ENCODE data around the gene PJA1.

Gene PJA1, protein sequence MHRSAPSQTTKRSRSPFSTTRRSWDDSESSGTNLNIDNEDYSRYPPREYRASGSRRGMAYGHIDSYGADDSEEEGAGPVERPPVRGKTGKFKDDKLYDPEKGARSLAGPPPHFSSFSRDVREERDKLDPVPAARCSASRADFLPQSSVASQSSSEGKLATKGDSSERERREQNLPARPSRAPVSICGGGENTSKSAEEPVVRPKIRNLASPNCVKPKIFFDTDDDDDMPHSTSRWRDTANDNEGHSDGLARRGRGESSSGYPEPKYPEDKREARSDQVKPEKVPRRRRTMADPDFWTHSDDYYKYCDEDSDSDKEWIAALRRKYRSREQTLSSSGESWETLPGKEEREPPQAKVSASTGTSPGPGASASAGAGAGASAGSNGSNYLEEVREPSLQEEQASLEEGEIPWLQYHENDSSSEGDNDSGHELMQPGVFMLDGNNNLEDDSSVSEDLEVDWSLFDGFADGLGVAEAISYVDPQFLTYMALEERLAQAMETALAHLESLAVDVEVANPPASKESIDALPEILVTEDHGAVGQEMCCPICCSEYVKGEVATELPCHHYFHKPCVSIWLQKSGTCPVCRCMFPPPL
- total RNA-seq, result 18.3 to 59.7 (median 27.4) reads per million in 3 experiments

DNA sequence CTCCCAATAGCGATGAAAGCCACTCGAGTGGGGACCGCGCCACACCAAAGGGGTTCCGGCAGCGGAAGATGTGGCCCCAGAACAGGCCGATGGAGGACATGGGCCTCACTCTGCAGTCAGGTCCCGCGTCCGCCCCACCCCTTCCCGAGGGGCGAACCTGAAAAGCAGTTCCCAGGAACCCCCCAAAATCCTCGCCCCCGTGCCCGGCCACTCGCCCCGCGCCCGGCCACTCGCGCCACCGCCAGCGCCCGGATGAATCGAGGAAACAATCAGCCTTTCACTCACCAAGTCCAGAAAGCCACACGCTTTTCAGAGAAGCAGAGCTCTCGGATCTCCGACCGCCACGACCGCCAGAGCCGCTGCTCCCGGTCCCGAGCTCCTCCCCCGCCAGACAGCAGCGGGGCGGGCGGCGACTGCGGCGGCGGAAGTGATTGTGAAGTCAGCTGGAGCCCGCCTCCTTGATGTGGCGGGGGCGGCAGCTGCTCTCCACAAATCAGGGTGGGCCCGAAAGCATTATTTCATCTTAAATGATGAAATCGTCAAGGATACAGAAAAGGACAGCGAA is at the start of gene PJA1:
PJA1 (minus strand) TSS at position 367 of the 565 bp plus-strand sequence. CDS start 2,380 bp downstream, outside the sequence.
- DNase-seq, result peak; percentile 72

DNA sequence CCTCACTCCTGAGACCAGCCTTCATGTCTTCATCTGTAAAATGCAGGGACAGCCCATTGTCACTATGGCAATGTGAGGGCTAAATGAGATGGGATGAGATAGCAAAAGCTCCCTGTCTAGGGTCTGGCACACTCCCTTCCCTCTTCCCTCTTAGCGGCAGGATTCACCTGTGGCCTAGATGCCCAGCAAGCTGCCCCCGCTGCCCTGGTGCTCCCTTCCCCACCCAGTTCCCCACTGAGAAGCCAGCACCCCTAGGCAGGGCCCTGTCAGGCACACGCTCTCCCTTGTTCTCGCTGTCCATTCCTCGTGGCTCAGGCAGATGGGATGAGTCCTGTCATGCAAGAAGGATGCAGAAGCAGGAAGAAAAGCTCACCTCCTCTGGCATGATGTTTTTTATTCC is 49.2 kb upstream of the PJA1 start:
- no peak for DNase-seq

DNA sequence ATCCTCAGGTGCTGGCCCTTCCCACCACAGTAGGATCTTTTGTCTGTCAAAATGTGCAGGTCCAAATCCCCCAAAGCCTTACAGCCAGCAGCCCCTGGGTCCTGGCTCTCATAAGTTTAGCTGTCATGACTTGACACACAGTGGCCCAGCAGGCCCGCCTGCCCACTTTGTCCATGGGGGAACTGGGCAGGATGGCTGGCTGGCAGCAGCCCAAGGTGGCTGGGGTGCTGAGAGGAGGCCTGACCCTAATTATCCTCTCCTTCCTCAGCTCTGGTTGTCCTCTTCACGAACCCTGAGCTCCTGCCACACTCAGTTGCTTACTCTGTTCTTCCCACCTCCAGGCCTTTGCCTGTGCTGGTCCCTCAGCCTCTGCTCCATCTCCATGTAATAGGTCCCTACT is 46.4 kb upstream of the PJA1 start:
- no peak for DNase-seq

DNA sequence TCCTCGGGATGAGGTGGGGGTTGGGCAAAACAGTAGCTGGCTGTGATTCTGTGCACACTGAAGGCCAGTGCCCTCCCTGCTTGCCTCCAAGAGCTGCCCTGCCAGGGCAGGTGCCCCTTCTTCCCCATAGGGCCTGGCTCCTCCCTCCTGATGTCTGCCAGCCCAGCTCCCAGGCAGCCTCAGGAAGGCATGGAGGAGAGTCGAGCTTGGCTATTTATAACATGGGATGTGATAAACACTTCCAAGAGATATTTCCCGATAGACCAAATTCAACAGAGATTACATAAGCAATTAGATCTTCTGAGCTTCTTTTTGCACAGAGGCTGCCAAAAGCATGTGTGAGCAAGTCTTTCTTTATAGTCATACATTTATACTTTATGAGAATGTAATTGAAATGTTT is 45.3 kb upstream of the PJA1 start:
- DNase-seq, result no peak

DNA sequence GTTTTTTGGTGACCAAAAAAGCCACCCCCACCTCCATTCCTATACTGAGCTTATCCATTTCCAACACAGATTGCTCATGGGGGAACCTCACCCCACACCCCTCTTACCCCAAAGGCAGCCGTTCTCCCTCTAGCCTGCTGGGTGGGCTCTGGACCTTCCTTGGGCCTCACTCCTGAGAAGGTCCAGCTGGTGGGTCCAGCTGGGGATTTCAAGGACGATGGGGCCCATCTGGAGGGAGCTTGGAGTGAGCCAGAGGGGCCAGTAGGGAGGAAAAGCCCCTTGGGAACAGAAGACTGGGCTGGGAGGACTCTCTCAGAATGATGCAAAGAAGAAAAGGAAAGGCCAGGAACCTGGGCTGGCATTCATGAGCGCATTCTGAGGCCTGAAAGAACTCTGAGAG is 42.0 kb upstream of the PJA1 start:
- DNase-seq, result no peak

DNA sequence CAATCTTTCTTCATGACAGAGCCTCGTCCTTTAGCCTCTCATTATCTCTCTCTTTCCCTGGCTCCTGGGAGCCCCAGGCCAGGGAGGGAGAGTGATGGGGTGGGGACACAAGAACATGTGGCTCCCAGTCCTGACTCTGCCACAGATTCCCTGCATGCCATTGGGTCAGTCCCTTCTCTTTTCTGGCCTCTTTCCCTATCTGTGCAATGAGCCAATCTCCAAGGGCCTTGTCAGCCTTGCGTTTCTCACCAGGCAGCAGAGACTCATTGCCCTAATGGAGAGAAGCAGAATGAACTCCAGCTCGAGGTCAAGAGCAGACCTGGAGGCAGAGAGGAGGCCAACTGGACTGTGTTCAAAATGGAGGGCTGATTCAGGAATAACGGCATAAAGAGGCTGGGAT is 38.4 kb upstream of the PJA1 start:
- no peak for DNase-seq

DNA sequence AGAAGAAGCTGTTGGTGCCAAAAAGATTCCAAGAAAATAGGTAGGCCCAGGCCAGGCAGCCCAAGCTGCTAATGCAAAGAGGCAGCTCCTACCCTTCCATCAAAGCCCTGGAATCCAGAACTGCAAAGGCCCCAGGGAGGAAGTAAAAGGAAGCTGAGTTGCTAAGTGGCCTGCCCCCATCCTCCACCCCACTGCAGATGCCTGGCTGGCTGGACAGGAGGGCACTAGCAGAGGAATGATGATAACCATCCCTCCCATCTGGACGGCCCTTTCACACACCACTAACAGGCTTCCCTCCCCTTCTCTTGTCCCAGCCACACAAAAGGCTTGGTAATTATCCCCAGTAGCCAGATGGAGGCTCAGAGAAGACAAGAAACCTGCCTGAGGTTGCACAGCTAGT is 32.4 kb upstream of the PJA1 start:
- DNase-seq, result no peak

DNA sequence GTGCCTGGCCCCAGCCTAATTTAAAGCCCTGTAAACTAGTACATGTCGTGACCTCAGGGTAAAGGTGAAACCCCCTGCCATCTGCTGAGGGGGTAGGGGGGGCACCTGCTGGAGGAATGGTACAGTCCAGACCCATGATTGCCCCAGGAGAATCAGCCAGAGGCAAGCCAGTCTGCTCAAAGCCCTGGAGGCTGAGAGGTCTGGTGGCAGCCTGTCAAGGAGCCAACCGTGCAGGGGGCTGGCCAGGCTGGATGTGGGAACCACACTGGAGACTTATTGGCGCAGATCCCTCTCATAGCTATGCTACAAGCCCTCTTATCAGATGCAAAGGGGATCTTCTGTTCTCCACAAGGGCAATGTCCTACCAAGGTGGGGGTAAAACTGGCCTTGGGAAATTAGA is 31.4 kb upstream of the PJA1 start:
- no peak for DNase-seq

DNA sequence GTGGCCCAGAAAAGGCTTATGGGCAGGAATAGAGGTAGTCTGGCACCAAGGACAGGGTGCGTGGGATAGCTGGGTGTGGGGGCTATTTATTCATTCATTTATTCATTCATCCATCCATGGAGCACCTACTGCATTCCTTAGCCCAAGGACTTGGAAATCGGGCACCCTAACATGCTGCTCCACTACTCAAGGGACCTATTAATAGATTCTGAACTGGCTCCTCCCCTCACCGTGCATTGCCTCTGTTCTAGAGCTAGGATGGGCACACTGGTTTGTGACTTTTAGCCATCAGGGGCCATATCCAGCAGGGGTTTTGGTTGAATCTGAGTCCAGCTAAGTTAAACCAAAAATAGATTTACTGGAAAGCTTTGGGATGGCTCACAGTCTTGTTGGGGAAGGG is 30.6 kb upstream of the PJA1 start:
- DNase-seq, result no peak

DNA sequence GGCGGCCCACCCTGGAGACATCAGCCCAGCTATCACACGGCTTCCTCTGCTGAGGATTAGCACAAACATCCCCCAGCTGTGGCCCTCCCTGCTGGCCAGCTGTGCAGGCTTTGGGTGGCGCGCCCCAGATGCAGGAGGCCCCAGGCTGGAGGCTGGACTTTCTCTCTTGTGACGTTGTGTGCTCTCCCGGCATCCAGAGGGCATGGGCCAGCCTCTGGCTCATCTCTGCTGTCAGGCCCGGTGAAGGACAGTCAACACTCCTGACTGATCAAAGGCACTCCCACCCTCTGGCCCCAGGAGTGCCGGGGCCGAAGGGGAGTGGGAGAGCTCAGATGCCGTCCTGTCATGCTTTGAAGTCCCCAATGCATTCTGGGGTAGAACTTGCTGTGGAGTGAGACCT is 29.9 kb upstream of the PJA1 start:
- no peak for DNase-seq

DNA sequence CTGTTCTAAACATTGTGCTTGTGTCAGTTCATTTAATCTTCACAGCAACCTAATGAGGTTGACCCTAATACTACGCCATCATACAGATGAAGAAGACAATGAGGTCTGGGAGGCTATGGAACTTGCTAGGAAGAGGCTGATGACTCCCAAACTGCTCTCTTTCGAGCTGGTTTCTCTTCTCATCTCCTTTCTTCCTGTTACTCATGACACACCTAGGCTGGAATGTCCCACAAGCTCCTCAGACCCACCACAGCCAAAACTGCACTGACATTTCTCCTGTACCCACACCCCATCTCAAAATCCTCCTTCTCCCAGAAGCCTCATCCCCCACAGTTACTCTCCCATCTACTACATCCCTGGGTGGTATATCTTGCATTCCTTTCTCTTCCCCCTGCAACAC is 27.4 kb upstream of the PJA1 start:
- no peak for DNase-seq

DNA sequence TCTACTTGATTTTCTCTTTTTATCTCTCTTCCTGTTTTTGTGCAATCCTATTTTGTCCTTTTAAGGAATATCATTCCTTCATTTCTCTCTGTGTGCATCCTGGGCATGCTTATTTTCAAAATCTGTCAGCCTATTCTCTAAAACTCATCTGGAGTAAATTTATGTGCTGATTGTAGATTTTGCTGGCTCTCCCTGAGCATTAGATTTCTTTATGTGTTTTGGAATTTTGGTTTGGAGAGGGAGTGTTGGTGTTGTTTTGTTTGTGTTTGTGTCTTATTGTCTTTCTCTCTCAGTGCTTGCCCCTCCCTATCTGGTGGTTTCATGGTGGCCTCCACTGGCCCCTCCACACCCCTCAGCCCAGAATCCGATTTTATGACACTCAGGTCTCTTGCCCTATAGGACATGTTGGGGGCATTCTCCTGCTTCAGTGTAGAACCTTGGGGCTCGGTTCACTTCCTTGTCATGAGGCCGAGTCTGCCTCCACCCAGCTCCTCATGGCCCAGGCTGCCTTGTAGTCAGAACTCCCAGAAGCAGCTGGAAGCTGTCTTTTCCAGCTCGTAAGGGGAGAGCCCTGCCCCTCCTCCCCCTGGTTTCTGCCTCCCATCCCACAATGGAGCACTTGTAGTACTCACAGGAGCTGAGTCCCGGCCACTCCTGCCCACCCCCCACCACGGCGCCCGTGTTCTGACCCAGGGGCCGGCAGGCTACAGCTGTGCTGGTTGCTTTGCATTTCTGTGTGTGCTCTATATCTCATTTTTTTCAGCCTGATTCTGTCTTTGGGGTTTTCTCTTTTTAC is 24.5 kb upstream of the PJA1 start:
- no peak for DNase-seq

DNA sequence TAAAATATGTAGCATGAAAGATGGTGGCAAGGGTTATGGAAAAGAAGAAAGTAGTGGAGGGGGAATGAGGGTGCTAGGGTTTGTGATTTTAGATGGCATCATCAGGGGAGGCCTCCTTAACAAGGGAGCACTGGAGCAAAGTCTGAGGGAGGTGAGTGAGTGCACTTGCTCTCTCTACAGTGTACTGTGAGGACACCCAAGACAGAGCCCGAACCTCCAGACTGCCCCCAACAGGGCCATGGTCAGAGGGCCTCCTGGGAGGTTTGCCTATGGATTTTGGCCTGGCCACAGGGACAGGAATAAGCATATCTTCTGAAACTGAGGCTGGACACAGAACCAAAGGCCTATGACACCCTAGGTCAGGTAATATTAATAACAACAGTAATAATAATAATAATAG is 21.4 kb upstream of the PJA1 start:
- DNase-seq, result no peak

DNA sequence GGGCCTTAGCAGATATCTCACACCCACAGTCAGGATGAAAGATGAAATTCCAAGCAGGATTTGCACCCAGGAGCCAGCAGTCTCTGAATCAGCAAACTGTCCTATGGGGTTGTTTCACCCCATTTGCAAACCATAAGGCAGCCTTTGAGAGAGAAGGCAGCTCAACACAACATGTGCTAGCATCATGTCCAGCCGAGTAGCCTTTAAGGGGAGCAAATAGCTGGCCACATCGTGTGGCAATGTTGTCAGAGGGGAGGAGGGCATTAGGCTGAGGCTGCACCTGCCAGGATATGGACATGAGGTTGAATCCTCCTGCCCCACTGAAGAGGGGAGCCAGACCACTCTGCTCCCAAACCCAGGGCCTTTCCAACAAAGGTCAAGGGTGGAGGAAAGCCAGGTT is 20.6 kb upstream of the PJA1 start:
- no peak for DNase-seq

DNA sequence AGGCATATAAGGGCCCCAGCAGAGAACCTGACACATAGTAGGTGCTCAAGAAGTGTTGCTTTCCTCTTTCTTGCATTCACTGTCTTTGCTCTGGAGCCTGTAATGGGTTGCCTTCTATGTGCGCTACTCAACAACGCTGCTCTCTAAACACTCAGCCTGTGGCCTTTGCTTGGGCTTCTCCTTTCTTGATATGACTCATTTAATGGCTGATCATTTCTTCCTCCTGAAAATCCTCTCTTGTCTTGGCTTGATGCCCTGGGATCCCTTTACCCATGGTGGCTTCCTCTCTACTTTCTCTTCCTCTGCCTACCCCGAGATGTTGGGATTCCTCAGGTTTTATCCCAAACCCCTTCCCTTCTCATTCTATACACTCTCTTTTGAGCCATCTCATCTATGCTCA is 19.9 kb upstream of the PJA1 start:
- no peak for DNase-seq

DNA sequence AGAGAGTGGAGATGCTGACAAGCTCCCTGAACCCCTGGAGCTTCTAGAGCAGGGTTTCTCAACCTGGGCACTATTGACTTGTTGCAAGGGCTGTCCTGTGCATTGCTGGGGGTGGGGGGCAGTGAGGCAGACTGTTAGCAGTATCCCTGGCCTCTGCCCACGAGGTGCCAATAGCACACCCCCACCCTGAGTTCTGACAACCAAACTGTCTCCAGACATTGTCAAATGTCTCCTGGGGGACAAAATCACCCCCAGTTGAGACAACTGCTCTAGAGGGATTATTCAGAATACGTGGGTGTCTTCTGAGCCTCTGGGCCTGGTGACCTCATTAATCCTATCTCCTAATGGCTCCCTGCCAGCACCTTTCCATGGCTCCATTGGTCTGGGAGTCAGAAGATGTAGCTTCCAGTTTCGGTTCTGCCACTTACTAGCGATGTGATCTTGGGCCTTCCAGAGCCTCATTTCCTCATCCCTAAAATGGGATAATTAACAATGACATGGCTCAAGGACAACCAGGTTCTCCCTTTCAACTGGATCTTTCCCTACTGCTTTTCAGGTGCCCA is 17.6 kb upstream of the PJA1 start:
- DNase-seq, result no peak

DNA sequence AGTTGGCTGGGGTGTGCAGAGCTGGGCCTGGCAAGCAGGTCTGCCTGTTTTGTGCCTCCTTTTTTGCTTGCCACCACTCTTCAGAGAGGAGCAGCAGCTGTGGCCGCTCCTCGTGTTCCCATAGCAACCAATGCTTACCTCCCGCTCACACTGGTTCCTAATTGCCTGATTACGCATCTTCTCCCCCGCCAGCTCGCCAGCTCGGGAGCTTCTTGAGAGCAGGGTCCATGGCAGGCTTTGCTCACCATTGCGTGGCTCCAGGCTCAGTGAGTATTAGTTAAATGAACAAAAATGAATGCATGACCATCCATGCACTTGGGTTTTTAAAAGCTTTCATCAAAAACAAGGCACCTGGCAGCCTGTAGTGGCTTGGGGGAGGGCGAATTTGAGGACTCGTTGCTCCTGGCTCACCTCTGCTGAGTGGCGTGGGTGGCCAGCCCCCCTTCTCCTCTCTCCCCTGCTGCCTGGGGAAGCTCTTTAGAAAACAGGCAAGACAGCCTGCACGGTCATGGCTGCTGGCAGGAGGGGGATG is 14.2 kb upstream of the PJA1 start:
- DNase-seq, result no peak

DNA sequence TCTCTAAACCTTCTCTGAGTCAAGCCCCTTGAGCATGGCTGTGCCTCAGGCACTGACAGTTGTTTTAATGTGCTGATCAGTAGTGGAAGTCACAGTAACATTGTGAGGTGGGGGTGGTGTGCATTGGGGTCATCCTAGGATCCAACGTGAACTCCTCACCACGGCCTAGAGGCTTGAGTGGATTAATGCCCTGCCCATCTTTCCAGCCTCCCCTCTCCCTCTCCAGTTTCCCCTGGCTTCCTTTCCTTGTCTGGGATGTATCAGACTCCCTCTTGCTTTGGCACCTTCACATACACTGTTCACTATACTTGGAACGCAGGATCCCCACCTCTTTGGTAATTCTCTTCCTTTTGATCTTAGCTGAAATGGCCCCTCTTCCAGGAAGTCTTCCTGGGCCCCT is 13.3 kb upstream of the PJA1 start:
- no peak for DNase-seq

DNA sequence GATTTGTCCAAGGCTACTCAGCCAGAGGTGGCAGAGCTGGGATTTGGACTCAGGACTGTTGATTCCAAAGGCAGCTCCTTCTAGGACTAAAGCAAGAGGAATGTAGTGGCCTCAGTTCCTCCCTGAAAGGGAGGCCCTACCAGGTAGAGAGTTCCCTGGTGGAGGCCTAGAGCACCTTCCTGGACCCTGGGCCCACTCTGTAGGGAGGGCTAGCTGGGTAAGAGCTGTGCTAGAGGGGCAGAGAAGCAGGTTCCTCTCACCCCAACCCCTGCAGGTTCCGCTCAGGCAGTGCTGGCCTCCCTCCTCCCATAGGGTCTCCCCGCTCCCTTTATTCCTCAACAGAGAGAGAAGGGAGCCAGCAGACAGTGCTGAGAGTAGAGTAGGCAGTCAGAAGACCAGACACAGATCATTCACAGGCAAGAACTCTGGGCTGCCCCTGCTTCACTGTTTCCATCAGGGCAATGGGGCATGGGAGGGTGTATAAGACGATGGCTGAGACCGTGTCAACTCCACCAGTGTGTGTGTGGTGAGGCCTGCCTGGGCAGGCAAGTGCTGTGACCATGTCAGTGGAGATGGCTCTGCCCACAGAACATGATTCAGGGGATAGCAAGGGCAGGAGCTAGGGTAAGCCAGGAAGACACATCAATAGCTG is 12.4 kb upstream of the PJA1 start:
- no peak for DNase-seq

DNA sequence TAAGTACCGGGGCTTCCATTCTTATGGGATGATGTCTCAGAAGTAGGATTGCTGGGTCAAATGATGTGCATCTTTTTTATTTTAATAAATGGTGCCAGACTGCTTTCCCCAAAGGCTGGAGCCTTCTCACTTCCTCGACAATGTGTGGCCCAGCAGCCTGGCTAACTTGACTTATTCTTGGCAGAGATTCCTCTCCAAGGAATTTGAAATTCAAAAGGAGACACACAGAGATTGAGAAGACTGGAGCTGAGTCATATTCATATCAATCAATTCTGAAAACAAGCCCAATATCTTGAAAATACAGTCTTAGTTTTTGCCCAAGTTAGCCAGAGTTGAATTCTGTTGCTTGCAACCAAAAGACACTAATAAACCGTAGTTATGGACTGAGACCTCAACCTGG is 10.8 kb upstream of the PJA1 start:
- DNase-seq, result no peak

DNA sequence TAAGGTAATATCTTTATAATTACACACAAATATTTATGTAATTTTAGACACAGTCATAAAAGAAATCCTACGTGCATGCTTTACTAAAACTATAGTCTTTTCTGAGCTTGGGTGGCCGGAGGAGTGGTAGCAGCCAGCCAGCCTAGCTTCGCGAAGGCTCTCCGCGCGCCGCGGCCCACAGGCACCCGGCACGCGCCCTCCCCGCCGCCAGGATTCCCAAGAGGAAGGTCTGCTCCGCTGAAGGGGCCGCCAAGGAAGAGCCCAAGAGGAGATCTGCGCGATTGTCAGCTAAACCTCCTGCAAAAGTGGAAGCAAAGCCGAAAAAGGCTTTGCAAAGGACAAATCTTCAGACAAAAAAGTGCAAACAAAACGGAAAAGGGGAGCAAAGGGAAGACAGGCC is 8.7 kb upstream of the PJA1 start:
- no peak for DNase-seq

DNA sequence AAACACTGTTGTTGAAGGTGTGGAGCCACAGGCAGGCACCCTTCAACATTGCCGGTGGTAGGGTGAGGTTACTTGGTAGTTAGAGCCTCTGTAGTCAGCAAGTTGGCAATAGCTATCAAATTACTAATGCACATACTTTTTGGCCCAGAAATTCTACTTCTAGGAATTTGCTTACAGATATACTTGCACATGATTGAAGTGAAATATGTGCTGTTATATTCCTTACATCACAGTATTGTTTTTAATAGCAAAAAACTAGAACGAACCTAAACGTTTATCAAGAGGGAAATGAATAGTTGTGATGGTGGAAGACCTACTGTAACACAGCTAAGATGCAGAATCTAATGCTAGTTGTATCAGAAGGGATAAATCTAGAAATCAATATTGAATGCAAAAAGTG is 7.7 kb upstream of the PJA1 start:
- DNase-seq, result no peak
